CD4-positive, alpha-beta T cell treated with Interleukin-1 beta for 1 hour (primary cell): Measurements from ENCODE around the gene ADCYAP1.
"Not testable (repeated sequence)": the region's sequence is repeated elsewhere in the genome, so short reads cannot be mapped to it uniquely, and the experiment has no call there.

Experiments used
- DNase-seq, 2 donors: peaks; one replicate each; pipeline ENCODE4 v3.0.0-alpha.2; 2020 to 2022

The ADCYAP1 gene

GRCh38 chr18:904218-905090 is at the start of gene ADCYAP1:
ADCYAP1 (plus strand) TSS chr18:904871; CDS start chr18:905387, 516 bp downstream.
- DNase-seq = no peak

GRCh38 chr18:857986-858385 is 46.7 kb upstream of the ADCYAP1 start:
- no peak for DNase-seq

- peak; percentile 49 to 64 for DNase-seq
Observed at GRCh38 chr18:864872-865273, 39.8 kb upstream of the ADCYAP1 start.

DNA sequence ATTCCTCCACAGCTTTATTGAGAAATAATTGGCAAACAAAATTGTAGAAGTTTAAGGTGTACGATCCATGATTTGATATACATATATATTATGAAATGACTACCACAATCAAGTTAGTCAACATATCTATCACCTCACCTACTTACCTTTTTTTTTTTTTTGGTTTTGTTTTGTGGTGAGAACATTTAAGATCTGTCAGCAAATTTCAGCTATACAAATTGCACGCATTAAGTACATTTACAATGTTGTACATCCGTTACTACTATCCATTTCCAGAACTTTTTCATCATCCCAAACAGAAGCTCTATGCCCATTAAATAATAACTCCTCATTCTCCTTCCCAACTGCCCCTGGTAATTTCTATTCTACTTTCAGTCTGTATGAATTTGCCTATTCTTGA is 37.4 kb upstream of the ADCYAP1 start:
- no peak for DNase-seq

DNA sequence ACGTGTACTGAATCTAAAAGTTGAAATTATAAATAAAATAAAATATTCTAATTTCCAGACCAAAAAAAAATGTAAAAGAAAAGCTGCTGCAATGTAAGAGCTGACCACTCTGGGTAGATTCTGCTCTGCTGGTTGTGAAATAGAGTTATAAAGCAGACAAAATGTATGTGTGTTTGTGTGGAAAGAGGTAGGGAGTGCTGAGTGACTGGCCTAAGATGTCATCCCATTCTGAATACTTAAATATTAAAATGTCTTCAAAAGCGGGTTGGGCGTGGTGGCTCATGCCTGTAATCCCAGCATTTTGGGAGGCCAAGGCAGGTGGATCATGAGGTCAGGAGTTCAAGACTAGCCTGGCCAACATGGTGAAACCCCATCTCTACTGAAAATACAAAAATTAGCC is 31.2 kb upstream of the ADCYAP1 start:
- not testable (repeated sequence) for DNase-seq

DNA sequence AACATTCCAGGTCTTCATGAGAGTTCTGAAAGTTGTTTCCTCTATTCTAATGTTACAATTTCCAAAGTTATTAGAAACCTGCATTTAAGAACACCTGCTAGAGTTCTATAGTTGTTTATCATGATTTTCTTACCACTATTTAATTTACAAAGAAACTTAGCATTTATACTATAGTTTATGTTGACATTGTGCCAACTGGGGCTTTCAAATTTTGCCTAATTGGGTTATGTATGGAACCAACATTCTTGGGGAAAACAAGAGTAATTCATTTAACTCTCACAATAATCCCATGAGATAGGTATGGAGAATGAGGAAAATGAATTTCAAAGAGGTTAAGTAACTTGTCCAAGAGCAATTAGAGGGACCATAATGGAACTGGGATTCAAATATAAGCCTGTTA is 28.8 kb upstream of the ADCYAP1 start:
- DNase-seq = no peak

DNA sequence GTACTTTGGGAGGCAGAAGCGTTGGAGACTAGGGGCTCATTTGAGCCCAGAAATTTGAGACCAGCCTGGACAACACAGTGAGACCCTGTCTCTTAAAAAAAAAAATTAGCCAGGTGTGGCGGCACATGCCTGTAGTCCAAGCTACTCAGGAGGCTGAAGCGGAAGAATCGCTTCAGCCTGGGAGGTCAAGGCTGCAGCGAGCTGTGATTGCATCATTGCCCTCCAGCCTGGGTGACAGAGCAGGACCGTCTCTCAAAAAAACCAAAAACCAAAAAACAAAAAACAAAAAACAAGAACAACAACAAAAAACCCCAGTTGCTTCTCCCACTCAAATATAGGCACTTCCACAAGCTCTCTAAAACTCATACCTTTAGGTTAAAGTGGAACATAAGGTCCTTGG is 27.4 kb upstream of the ADCYAP1 start:
- no peak for DNase-seq

- DNase-seq = no peak
Observed at GRCh38 chr18:886076-886475, 18.6 kb upstream of the ADCYAP1 start.

DNA sequence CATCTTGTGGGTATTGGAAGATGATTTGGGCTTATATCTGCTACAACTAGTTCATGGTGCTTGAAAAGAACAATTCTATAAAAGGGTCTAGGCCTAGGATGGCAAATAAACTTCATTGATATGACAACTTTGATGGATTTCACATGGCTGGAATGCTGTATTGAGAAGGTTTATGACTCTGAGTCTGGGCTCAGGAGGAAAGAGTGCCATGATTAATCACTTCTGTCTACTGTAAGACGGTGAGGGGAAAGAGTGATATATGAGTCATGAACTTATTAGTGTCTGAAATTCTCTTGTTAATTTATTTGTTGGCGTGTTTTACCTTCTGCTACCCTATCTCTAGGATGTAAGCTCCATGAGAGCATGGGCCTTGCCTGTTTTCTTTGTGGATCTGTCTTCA is 17.0 kb upstream of the ADCYAP1 start:
- DNase-seq = no peak

DNA sequence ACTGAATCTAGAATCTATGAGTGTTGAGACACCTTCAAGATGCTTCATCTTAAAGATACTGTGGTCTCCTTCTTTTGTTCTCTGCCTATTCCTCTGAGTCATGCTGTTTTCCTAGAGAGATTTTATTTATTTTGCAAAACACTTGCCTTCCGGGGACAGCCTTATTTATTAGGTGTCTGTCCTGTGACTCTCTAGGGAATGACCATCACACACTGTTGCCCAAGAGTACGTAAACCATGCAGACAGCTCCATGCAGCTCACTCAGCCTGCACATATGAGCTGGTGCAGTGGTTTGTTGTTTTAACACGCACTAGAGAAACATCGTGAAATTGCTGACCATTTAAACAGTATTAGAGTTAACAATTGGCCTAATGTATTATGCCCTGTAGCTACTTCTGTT is 12.4 kb upstream of the ADCYAP1 start:
- DNase-seq = no peak

DNA sequence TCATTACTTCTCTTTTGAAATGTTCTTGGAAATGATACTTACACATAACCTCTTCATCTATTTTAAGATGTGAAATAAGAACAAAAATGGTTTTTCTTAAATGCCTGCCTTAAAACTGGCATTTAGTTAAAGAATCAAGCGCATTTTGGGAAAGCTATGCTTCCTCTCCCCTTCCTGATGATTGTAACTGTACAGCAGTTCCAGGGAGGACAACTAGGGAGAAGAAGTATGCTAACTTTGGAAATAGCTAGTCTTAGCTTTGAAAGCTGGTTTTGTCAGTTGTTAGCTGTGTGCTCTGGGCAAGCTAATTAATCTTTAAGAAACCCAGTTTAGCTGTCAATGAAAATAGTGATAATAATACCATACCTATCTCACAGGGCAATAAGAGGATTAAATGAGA is 8.4 kb upstream of the ADCYAP1 start:
- DNase-seq = no peak

DNA sequence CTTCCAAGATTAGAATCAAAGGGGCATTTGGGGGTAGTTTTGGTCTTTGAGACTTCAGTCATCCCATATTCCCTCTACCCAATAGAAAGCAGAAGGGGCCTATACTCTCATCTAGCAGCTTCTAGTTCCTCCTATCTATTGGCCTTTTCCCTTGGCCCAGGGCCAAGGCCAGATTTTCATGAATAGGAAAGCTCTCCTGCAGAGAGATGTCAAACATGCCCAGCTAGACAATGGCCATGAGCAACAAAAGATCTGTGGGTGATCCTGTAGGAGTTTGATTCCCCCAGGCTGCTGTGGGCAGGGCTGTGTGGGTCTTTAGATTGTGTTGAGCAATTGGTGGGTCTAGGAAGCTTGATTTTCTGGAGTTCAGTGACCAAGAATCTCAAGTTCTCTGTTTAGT is 2.9 kb upstream of the ADCYAP1 start:
- no peak for DNase-seq

DNA sequence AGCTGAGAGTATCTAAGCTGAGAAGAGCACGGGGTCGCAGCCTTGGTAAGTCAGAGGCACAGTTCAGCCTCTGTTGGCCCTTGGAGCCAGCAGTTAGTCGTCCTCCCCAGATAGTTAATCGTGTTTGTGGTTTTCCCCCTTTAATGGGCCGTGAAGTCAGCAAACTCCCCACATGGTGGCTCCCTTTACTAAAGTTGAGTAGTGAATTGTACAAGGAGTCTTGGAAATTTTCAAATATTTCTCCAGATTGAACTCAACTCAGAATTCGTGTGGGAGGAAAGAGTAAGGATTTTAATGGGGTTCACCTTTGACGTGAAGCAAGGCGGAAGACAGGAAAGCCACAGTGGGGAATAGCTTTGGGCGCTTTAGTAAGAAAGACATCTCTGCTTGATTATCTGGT is 2.4 kb upstream of the ADCYAP1 start:
- no peak for DNase-seq

DNA sequence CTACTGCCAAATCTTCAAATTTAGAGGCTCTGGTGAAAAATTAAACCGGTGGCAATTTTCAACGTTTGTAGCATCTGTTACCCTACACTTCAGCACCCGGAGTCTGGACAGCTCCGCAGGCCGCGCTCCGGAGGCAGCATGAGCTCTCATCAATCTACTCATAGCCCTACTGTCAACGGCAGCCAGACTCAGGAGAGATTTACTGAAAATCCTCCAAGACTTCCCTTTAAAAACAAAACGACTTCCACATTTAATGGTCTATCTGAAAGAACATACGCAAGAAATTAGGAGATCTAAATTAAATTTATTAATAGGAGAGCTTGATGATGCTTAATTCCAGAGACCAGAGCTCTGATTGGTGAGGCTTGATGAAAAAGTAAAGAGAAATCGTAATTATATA is 970 bp upstream of the ADCYAP1 start:
- DNase-seq = peak in 1 of 2 donors; percentile 11

GRCh38 chr18:905307-905947 is 756 bp downstream of the ADCYAP1 start:
- no peak for DNase-seq

DNA sequence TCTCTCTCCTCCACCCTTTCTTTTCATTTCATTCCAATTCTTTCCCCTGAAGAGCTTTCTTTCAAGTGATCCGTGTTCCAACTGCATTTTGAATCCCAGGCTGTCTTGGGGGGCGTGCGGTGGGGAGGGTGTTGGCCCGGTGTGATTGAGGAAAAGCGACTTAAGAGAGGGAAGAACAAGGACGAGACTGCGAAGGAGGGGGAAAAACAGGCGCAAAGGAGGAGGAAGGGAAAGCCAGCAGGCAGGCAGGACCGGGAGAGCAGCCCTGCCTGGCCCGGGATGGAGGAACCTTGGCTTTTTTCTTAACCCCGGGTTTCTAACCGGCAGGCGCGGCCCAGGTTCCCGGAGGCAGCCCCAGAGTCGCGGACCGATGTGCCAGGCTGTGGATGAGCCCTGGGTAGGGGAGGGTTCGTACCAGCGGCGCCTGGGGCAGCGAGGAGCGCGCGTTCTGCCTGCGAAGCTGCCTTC is 1.3 kb downstream of the ADCYAP1 start:
- no peak for DNase-seq

DNA sequence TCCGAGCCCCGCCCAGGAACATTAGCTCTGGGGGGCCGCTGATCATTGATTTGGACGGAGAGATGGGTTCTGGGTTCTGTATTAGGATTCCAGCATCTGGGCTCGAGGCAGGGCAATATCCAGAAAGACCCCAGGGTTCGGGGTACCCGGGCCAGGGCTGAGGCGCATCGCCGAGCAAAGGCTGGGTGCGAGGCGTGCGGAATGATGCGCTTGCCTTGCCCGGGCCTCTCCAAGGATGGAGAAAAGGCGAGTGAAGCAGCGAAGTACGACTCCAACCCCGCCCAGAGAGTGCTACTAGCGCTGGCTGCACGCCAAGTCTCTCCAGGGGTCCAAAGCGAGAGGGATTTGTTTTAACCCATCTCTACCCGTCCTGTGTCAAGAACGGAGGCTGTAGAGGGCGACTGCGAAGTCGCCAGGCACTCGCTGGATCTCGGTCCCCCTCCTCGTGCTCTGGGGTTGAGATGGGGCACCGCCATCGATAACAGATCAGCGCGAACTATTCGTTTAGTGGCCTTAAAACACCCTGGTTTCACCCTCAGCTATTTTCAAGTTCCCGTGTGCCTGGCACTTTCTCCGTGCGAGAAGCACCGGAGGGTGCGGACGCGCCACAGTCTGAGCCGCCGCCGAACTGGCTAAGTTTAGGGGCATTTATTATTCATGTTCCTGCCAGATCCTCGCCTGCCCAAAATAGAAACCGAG is 1.9 kb downstream of the ADCYAP1 start:
- DNase-seq = no peak

DNA sequence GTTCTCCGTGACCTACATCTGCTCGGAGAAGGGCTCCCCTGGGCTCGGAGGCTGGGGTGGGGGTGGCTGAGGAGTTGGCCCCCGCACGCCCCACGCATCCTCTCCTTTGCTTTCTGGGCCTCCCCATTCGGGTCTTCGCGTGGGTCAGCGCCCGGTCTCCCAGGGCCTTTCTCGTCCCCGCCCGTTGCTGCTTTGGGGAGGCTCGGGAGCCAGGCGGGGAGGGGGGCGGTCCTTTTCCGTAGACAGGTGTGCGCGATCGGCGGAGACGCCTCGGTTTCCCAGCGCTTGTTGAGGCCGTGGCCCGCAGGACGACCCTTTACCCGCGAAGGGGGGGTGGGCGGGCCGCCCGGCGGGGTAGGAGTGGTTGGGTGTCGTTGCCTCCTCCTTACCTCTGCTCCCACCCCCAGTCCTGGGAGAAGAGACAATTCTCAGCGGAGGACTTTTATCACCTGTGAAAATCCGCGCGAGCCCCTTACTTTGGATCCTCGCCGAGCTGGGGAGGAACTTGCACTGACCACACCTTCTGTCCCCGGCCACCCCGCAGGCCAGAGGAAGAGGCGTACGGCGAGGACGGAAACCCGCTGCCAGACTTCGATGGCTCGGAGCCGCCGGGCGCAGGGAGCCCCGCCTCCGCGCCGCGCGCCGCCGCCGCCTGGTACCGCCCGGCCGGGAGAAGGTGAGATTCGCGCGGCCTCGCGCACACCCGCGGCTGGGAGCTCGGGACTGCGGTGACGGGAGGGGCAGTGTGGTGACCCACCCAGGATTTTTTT is 2.6 kb downstream of the ADCYAP1 start:
- peak in 1 of 2 donors; percentile 2 for DNase-seq

GRCh38 chr18:907885-908757 is 3.5 kb downstream of the ADCYAP1 start:
- no peak for DNase-seq

DNA sequence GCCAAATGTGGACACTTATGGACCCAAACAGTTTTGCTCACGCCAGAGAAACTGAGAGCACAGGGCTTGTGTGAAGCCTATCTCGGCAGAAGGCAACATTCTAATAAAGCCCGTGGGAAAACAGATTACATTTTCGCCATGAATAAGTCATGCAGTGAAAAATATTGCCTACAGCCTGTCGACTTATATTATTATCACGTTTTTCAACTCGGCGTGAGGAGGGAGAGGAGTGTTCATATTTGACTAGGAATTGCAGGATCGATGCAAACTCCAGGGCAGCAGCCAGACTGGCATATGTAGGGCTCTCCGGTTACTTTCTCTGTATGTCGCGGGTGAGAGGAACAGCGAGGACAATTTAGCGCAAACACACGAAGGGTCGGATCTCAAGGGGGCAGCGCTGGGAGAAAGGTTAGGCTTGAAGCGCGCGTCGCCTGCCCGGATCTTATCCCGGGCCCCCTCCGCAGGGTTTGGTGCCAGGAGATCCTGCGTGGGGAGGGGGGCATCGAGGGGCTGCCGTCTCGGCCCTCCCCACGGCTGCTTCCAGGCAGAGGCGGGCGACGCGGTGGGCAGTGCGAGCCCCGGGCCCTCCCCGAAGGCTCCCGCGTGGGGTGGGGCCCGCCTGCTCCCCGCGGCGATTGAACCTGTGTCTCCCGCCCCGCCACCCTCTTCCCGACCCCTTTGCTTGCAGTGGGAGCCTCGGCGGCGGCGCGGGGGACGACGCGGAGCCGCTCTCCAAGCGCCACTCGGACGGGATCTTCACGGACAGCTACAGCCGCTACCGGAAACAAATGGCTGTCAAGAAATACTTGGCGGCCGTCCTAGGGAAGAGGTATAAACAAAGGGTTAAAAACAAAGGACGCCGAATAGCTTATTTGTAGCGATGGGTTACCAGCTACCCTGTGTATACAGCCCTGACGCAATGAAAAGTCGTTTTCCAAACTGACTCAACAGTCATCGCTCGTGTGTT is 4.4 kb downstream of the ADCYAP1 start:
- DNase-seq = no peak

DNA sequence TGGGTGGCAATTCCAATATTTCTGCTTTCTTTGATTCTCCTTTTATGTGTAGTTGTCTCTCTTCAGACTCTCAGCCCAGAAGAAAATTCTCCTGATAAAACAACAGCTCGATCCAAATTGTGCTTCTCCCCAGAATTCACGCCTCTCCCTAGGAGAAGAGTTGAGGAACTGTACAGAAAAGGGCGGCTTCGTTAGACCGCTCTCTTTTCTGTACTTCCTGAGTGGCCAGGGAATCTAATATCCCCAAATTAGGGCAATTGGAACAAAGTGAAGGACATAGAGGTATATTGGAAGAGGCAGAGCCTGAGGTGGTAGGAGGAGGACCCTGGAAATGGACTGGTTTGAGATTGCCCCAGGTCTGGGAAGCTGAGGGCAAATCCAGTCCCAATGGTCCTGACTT is 5.6 kb downstream of the ADCYAP1 start:
- no peak for DNase-seq
